ENCODE results near the gene GPR161. TPM values are rescaled to one million over a fixed set of nuclear protein-coding genes. Genes with fewer than 3 reads are reported as not detected.

Gene GPR161
- total RNA-seq, 1 experiment from 2014 or later = 11.8 TPM

GRCh38 chr1:168170564-168171508 is 34.1 kb upstream of the GPR161 start:
- H2AFZ ChIP-seq (ENCODE audit: low read length) = no peak overlapping the region
- ChIA-PET CTCF (no interaction called here), POLR2A (ENCODE audit: unreplicated experiment) (no interaction called here)
- no peaks in the 10 kb centered on the region for H3K9me3 ChIP-seq (ENCODE audit: low read length)
- no peak for TF ChIP-seq EZH2 (IDR thresholded peaks at IDR 0.05; ENCODE audit: low read length, unreplicated experiment)
- no peak for TF ChIP-seq CTCF (conservative IDR thresholded peaks at IDR 0.05; ENCODE audit: low read depth, low read length)
- TF ChIP-seq EZH2phosphoT487 (IDR thresholded peaks at IDR 0.05; ENCODE audit: borderline replicate concordance, low read length) = no peak
- H3K27ac ChIP-seq (ENCODE audit: low read length) = no peak overlapping the region
- H3K79me2 ChIP-seq (ENCODE audit: low read length) = no peaks in the 10 kb centered on the region
- intact Hi-C loops (cut with micrococcal nuclease) = no loop called here
- BruUV-seq (replicated peaks) = no TSS peak
- H4K20me1 ChIP-seq (ENCODE audit: low read length) = no peaks in the 10 kb centered on the region
- no peaks in the 10 kb centered on the region for H3K36me3 ChIP-seq (ENCODE audit: low read depth, low read length)
- H3K9ac ChIP-seq (ENCODE audit: low read length) = no peak overlapping the region
- no peaks in the 10 kb centered on the region for H3K4me1 ChIP-seq (ENCODE audit: insufficient read depth, low read length)
- H3K4me3 ChIP-seq (ENCODE audit: low read length) = no peak overlapping the region
- H3K9me2 ChIP-seq (replicated peaks; ENCODE audit: low read length) = no peaks in the 10 kb centered on the region
- no peaks in the 10 kb centered on the region for H3F3A ChIP-seq (ENCODE audit: low read length, unreplicated experiment)
- H3K27me3 ChIP-seq (ENCODE audit: low read length) = no peaks in the 10 kb centered on the region
- DNase-seq (no peak), ATAC-seq (no peak)
- H3K4me2 ChIP-seq (ENCODE audit: low read length) = no peak overlapping the region

DNA sequence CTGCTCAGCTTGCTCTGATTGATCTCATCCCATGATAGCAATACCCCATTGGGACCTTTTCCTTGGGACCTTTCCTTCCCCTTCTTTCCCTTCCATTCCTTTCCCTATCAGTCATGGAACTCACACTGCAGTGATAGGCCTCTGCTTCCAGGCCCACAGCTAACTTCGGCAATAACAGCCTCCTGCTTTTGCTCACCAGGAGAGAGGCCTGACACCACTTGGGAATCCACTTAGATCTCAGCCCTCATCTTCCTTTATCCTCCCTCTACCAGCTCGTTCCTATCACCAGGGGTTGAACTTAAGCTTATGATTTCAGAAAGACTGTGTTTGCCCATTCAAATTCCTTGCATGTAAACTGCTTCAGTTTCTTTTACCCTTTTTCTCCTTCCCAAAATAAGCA is 31.1 kb upstream of the GPR161 start:
- no peak for DNase-seq
- no peaks in the 10 kb centered on the region for H3K27me3 ChIP-seq (ENCODE audit: low read length)
- H3K9me2 ChIP-seq (replicated peaks; ENCODE audit: low read length) = no peaks in the 10 kb centered on the region
- H3F3A ChIP-seq (ENCODE audit: low read length, unreplicated experiment) = no peaks in the 10 kb centered on the region
- ATAC-seq = no peak
- CTCF ChIA-PET = no interaction called here
- H3K9me3 ChIP-seq (ENCODE audit: low read length) = no peaks in the 10 kb centered on the region
- no peaks in the 10 kb centered on the region for H3K4me1 ChIP-seq (ENCODE audit: insufficient read depth, low read length)
- no peak overlapping the region for H3K9ac ChIP-seq (ENCODE audit: low read length)
- H3K79me2 ChIP-seq (ENCODE audit: low read length) = no peaks in the 10 kb centered on the region
- no peak overlapping the region for H3K27ac ChIP-seq (ENCODE audit: low read length)
- POLR2A ChIA-PET (ENCODE audit: unreplicated experiment) = no interaction called here
- no peak overlapping the region for H3K4me3 ChIP-seq (ENCODE audit: low read length)
- no peak overlapping the region for H3K4me2 ChIP-seq (ENCODE audit: low read length)
- peak overlapping the region; percentile 21; the same call in 1 of the 2 replicates for H2AFZ ChIP-seq (ENCODE audit: low read length)
- H3K36me3 ChIP-seq (ENCODE audit: low read depth, low read length) = no peaks in the 10 kb centered on the region
- no TSS peak for BruUV-seq (replicated peaks)
- intact Hi-C loops (cut with micrococcal nuclease) = no loop called here
- TF ChIP-seq EZH2phosphoT487 (IDR thresholded peaks at IDR 0.05; ENCODE audit: borderline replicate concordance, low read length) (no peak), EZH2 (IDR thresholded peaks at IDR 0.05; ENCODE audit: low read length, unreplicated experiment) (no peak), CTCF (conservative IDR thresholded peaks at IDR 0.05; ENCODE audit: low read depth, low read length) (no peak)
- no peaks in the 10 kb centered on the region for H4K20me1 ChIP-seq (ENCODE audit: low read length)

GRCh38 chr1:168164771-168165170 is 28.0 kb upstream of the GPR161 start:
- H3K9ac ChIP-seq (ENCODE audit: low read length) = no peak overlapping the region
- H3K27me3 ChIP-seq (ENCODE audit: low read length) = no peaks in the 10 kb centered on the region
- no peaks in the 10 kb centered on the region for H3K36me3 ChIP-seq (ENCODE audit: low read depth, low read length)
- H3K4me2 ChIP-seq (ENCODE audit: low read length) = no peak overlapping the region
- no TSS peak for BruUV-seq (replicated peaks)
- no peak for TF ChIP-seq EZH2phosphoT487 (IDR thresholded peaks at IDR 0.05; ENCODE audit: borderline replicate concordance, low read length)
- no peak for TF ChIP-seq CTCF (conservative IDR thresholded peaks at IDR 0.05; ENCODE audit: low read depth, low read length)
- no peak for TF ChIP-seq EZH2 (IDR thresholded peaks at IDR 0.05; ENCODE audit: low read length, unreplicated experiment)
- no peak overlapping the region for H2AFZ ChIP-seq (ENCODE audit: low read length)
- H3K4me3 ChIP-seq (ENCODE audit: low read length) = no peak overlapping the region
- POLR2A ChIA-PET (ENCODE audit: unreplicated experiment) = no interaction called here
- DNase-seq = peak; percentile 26
- ATAC-seq = no peak
- no peaks in the 10 kb centered on the region for H3F3A ChIP-seq (ENCODE audit: low read length, unreplicated experiment)
- intact Hi-C loops (cut with micrococcal nuclease) = no loop called here
- CTCF ChIA-PET = no interaction called here
- H3K79me2 ChIP-seq (ENCODE audit: low read length) = no peaks in the 10 kb centered on the region
- no peaks in the 10 kb centered on the region for H3K9me3 ChIP-seq (ENCODE audit: low read length)
- no peaks in the 10 kb centered on the region for H3K9me2 ChIP-seq (replicated peaks; ENCODE audit: low read length)
- no peak overlapping the region for H3K27ac ChIP-seq (ENCODE audit: low read length)
- H3K4me1 ChIP-seq (ENCODE audit: insufficient read depth, low read length) = no peaks in the 10 kb centered on the region
- H4K20me1 ChIP-seq (ENCODE audit: low read length) = no peaks in the 10 kb centered on the region

Data from PC-3 (cell line).